ENCODE data around the gene TBL1XR1.
"Not testable (repeated sequence)": the region's sequence is repeated elsewhere in the genome, so short reads cannot be mapped to it uniquely, and the experiment has no call there.

DNA sequence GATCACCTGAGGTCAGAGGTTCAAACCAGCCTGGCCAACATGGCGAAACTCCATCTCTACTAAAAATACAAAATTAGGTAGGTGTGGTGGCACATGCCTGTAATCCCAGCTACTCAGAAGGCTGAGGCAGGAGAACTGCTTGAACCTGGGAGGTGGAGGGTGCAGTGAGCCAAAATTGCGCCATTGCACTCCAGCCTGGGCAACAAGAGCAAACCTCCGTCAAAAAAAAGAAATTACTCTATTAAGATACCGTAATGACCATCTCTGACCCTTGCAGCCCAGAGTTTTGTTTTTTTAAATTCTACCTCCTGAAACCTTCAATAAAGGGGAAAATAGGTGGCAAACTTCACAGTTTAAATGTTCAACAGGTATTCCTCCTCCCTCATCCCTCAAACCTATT lies 9.0 kb downstream of the TBL1XR1 start:
- TF ChIP-seq, protein P1, sequence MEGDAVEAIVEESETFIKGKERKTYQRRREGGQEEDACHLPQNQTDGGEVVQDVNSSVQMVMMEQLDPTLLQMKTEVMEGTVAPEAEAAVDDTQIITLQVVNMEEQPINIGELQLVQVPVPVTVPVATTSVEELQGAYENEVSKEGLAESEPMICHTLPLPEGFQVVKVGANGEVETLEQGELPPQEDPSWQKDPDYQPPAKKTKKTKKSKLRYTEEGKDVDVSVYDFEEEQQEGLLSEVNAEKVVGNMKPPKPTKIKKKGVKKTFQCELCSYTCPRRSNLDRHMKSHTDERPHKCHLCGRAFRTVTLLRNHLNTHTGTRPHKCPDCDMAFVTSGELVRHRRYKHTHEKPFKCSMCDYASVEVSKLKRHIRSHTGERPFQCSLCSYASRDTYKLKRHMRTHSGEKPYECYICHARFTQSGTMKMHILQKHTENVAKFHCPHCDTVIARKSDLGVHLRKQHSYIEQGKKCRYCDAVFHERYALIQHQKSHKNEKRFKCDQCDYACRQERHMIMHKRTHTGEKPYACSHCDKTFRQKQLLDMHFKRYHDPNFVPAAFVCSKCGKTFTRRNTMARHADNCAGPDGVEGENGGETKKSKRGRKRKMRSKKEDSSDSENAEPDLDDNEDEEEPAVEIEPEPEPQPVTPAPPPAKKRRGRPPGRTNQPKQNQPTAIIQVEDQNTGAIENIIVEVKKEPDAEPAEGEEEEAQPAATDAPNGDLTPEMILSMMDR (IDR thresholded peaks at IDR 0.05), result not testable (repeated sequence)
- TF ChIP-seq POLR2AphosphoS5, POLR2A (IDR thresholded peaks at IDR 0.05): not testable (repeated sequence)

Data from prostate gland (tissue), 2 donors.